ENCODE measurements around the gene SPAG16. TPM values are rescaled to one million over a fixed set of nuclear protein-coding genes. Genes with fewer than 3 reads are reported as not detected.
"Not testable (repeated sequence)": the region's sequence is repeated elsewhere in the genome, so short reads cannot be mapped to it uniquely, and the experiment has no call there.

The SPAG16 gene
- total and polyA plus RNA-seq, 3 donors from 2014 or later = 69.7 to 111 (median 80.7) TPM

DNA sequence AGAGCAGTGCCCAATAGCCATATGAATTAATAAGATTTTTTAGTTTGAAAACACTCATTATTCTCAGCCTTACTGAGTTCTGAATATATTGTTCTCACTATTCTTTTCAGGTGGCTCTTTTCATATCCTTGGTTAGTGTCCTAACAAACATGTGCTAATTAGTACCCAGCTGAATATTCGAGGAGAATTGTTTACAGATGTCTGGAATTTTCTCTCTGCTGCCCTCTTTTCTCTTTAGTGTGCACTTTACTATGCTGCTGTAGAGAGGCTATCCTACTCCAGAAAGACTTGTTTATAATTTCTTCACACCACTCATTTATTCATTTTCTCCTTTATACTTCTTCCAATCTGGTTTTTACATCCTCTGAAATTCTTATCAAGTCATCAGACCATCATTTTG is 405.3 kb downstream of the SPAG16 start:
- Histone ChIP-seq H3K4me3 (no peak overlapping the region), H3K36me3 (ENCODE audit: low read depth, missing control alignments) (no peaks in the 10 kb centered on the region), H3K27ac (no peak overlapping the region), H3K4me1 (no peaks in the 10 kb centered on the region), H3K9me3 (no peaks in the 10 kb centered on the region), H3K27me3 (no peaks in the 10 kb centered on the region)
- intact Hi-C loops (cut with DNase I; ENCODE audit: low total_unique reads) = no loop called here
- no peak for TF ChIP-seq POLR2A (IDR thresholded peaks at IDR 0.05)
- TF ChIP-seq, protein P1, sequence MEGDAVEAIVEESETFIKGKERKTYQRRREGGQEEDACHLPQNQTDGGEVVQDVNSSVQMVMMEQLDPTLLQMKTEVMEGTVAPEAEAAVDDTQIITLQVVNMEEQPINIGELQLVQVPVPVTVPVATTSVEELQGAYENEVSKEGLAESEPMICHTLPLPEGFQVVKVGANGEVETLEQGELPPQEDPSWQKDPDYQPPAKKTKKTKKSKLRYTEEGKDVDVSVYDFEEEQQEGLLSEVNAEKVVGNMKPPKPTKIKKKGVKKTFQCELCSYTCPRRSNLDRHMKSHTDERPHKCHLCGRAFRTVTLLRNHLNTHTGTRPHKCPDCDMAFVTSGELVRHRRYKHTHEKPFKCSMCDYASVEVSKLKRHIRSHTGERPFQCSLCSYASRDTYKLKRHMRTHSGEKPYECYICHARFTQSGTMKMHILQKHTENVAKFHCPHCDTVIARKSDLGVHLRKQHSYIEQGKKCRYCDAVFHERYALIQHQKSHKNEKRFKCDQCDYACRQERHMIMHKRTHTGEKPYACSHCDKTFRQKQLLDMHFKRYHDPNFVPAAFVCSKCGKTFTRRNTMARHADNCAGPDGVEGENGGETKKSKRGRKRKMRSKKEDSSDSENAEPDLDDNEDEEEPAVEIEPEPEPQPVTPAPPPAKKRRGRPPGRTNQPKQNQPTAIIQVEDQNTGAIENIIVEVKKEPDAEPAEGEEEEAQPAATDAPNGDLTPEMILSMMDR (IDR thresholded peaks at IDR 0.05) = no peak
- DNase-seq = no peak
- 40 to 62% methylated on average over 1 of the region's 1 CpG for WGBS, 2 donors

DNA sequence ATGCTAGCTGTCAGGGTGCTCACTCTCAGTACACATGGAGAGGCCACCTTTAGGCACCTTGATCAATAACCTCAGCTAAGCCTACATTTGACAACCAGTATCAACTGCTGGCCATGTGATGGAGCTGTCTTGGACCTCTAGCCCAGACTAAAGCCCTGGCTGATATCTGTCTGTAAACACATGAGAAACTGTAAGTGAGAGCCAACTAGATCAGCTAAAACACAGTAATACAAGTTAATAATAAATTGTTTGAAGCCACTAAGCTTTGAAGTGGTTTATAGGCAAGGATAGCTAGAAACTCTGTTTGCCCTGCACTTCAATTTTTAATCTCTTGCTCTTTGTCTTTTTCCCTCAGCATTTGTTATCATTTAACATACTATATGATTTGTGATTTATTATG is 407.1 kb downstream of the SPAG16 start:
- Histone ChIP-seq H3K9me3 (no peaks in the 10 kb centered on the region), H3K27me3 (no peaks in the 10 kb centered on the region), H3K36me3 (ENCODE audit: low read depth, missing control alignments) (no peaks in the 10 kb centered on the region), H3K27ac (no peak overlapping the region), H3K4me3 (no peak overlapping the region), H3K4me1 (no peaks in the 10 kb centered on the region)
- DNase-seq = no peak
- intact Hi-C loops (cut with DNase I; ENCODE audit: low total_unique reads) = no loop called here
- TF ChIP-seq, protein P1 (IDR thresholded peaks at IDR 0.05) = no peak
- TF ChIP-seq POLR2A (IDR thresholded peaks at IDR 0.05) = no peak

DNA sequence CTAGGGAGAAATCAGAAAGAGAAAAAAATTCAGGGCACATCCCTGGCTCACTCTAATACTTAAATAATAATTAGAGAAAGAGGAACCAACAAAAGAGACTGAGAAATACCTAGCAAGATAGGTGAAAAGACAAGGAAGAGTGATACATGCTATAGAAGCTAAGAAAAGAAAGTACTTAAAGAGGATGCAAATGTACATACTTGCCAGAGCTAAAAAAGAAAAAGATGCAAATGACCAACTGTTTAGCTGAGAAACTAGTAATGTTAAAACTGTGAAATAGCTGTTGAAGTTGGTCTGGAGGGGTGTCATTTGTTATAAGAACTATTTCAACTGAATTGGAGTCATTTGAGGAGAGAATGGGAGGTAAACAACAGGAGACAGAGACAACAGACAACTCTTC is 412.2 kb downstream of the SPAG16 start:
- H3K4me1 ChIP-seq = no peaks in the 10 kb centered on the region
- H3K4me3 ChIP-seq = no peak overlapping the region
- TF ChIP-seq POLR2A (IDR thresholded peaks at IDR 0.05) = no peak
- TF ChIP-seq, protein P1 (IDR thresholded peaks at IDR 0.05) = no peak
- no peaks in the 10 kb centered on the region for H3K9me3 ChIP-seq
- H3K36me3 ChIP-seq (ENCODE audit: low read depth, missing control alignments) = no peaks in the 10 kb centered on the region
- H3K27ac ChIP-seq = no peak overlapping the region
- no peaks in the 10 kb centered on the region for H3K27me3 ChIP-seq
- no peak for DNase-seq
- intact Hi-C loops (cut with DNase I; ENCODE audit: low total_unique reads) = no loop called here

DNA sequence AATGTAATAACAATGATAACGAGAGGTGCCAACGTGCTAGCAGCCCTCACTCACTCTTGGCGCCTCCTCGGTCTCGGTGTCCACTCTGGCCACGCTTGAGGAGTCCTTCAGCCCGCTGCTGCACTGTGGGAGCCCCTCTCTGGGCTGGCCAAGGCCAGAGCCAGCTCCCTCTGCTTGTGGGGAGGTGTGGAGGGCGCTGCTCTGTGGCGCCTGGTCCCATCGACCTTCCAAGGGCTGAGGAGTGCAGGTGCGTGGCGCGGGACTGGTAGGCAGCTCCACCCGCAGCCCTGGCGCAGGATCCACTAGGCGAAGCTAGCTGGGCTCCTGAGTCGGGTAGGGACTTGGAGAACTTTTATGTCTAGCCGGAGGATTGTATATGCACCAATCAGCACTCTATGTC is 417.1 kb downstream of the SPAG16 start:
- H3K4me3 ChIP-seq; intact Hi-C loops (cut with DNase I; ENCODE audit: low total_unique reads); H3K4me1 ChIP-seq; H3K27ac ChIP-seq; H3K27me3 ChIP-seq; H3K9me3 ChIP-seq; DNase-seq; H3K36me3 ChIP-seq (ENCODE audit: low read depth, missing control alignments): not testable (repeated sequence)
- WGBS, 2 donors = 92 to 95% methylated on average over 7 to 18 of the region's 18 CpGs

DNA sequence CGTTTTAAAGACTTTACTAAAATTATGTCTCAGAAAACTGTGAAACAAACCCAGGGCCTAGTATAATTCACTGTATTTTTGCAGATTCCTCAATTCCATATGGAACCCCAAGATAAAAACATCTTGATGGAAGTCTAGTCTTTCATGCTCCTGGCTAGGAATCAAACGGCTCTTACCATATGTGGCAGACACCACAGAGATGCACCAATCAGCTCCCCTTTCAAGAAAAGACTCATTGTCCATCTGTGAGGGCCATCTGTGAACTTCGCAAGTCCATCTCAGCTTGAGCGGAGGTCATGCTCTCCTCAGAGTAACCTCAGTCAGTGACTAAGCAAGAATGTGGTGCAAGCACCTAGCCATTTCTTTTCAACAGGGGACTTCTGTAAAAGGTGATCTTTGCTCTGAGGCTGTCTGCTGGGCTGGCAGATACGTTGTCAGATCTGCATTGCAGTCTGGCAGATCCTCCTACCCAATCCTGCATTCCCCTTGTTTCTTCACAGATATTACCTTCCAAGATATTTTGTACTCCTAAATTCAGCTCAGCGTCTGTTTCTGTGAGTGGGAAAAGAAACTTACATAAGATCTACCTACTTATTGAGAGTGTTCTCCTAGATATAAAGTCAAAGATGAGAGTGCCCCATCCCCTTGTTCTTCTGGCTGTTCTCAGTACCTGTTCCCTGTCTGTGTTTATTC is 419.3 kb downstream of the SPAG16 start:
- H3K4me1 ChIP-seq = no peaks in the 10 kb centered on the region
- no peak for DNase-seq
- no peak for TF ChIP-seq POLR2A (IDR thresholded peaks at IDR 0.05)
- TF ChIP-seq, protein P1 (IDR thresholded peaks at IDR 0.05) = no peak
- H3K36me3 ChIP-seq (ENCODE audit: low read depth, missing control alignments) = no peaks in the 10 kb centered on the region
- no peak overlapping the region for H3K27ac ChIP-seq
- H3K4me3 ChIP-seq = no peak overlapping the region
- H3K9me3 ChIP-seq = no peaks in the 10 kb centered on the region
- H3K27me3 ChIP-seq = no peaks in the 10 kb centered on the region
- intact Hi-C loops (cut with DNase I; ENCODE audit: low total_unique reads) = no loop called here
- WGBS, 2 donors = 77% methylated on average over 6 of the region's 6 CpGs

Data from testis (tissue), 3 donors.